GM19452 (cell line): ENCODE measurements around the gene ADGRG7.

Source experiments
- ATAC-seq: cut with Tn5 transposase; IDR thresholded peaks from one replicate; pipeline ENCODE4 v1.9.1; 2021; ENCODE audit not compliant: unreplicated experiment

ADGRG7 gene

DNA sequence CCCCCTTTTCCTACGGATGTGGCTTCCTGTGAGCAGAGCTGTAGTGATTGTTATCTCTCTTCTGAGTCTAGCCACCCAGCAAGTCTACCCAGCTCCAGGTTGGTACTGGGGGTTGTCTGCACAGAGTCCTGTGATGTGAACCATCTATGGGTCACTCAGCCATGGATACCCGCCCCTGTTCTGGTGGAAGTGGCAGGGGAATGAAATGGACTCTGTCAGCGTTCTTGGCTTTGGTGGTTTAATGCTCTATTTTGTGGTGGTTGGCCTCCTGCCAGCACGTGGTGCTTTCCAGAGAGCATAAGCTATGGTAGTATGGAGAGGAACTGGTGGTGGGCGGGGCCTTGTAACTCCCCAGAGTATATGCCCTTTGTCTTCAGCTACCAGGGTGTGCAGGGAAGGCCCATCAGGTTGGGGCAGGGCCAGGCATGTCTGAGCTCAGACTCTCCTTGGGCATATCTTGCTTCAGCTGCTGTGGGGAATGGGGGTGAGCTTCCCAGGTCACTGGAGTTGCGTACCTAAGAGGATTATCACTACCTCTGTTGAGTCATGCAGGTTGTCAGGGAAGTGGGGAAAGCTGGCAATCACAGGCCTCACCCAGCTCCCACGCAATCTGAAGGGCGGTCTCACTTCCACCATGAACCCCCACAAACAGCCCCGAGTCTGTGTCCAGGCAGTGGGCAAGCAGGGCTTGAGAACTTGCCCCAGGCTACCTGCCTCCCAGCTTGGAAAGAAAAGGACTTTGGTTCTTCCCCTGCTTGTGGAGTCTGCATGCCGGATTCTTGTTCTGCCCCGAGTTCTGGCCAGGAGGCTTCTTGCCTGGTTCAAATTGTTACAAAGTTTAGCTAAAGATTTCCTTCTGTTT, 9.0 kb upstream of the ADGRG7 start:
- ATAC-seq, result no peak

DNA sequence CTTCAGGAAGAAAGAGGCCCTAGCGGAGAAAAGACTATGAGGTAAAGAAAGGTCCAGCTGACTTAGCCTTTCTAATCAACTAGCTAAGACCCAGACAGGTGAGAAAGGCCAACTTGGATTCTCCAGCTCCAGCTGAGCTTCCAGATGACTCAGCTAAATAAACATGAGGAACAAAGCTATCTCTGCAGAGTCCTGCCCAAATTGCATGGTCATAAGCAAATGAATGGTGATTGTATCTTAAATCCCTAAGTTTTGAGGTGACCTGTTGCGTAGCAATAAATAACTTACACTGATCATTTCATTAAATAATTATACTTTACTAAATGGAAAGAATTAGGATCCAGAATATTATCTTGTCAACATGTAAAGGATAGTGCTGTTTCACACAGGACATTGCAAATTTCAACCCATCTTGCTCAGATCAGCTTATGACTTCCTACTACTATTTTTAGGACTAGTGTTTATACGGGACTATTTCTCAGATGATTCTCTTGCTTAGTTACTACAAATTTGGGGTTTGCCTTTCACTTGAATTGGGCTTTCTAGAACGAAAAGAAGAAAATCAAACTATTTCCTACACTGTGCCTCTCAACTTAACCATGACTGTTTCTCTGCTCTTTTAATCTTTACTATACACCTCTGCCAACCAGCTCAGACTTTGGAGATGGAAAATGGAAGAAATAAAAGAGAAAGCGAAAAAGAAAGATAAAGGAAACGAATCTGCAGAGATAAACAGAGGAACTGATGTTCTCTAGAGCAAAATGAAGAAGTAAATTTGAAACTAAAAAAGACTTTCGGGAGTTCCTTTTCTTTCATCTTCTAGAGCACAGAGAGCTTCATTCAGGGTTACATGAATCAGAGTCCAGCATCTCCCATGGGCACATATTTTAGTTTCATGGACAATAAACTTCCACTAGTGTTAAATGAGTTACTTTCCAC, 6.6 kb upstream of the ADGRG7 start:
- peak; percentile 42 for ATAC-seq

DNA sequence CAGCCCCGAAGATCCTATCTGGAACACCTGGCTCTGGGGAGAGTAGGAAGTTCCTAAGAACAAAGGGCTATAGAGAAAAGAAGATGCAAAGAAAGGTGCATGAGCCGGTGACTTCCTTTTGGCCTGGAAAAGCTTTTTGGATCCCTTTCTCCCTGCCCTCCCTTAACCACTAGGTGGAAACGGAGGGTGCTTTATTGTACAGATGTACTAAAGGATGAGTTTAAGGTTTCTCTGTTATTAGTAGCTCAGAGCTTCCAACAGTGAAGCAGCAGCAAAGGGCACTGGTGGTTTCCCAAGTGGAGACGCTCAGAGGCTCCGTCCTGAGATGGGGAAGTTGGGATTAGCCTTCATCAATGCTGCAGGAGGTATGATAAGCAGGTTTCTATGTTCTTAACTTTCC, 5.9 kb upstream of the ADGRG7 start:
- peak; percentile 29 for ATAC-seq

DNA sequence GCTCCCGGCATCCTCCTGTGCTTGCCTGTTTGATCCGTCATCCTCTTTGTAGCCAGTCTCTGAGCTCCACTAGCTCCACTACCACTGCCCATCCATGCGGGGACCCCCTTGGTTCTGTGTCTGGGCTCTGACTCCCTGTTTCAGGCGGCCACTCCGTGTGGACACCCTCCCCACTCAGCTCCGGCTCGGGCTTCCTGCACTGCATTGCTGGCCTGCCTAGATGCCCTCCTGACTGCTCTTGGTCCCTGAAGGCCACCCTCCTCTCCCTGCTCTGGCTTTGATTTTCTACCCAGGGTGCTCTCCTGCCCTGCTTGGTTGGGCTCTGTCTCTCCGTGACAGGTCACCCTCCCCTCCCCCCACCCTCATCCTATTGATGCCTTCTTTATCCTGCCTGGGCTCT, 4.0 kb upstream of the ADGRG7 start:
- ATAC-seq, result no peak

DNA sequence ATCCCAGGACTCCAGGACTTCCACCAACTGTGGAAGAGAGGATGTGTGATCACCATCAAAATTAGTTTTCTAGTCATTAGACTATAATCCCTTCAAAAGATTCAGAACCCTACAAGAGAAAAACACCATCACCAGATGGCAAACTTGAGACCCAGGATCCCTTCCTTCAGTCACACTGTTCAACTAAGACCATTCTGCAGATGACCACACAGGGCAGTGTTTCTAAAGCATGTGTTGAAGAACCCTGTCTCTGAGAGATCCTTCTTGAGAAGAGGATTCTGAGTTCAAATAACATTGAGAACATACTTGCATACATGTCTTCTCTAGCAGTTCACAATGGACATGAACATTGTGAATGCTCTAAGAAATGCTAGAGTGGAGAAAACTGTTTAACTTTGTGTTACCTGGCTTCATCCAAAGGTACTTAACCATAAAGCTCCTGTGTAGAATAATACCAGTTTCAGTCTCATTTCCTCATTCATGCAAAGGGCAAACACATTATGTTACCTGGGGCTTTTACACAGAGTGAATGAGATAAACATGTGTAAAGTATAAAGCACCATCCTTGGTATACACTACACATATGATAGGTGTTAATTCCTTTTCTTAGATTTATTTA, 2.4 kb upstream of the ADGRG7 start:
- ATAC-seq, result peak; percentile 75

DNA sequence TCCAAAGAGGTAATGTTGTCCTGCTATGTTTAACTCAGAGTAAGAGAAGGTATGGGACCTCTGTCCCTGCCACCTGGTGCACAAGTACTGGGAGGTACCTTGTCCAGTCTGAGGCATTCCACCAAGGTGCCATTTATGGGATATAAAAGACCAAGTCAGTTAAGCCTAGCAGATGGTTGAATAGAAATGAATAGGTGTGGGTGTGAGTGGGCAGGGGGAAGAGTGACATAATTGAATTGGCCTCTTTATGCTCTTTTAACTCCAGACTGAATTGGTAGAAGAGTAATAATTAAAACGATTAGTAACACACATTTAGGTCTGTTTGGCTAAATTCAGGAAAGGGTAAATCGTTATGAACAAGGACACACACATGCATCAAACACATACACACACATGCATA, 562 bp downstream of the ADGRG7 start:
- ATAC-seq, result no peak

DNA sequence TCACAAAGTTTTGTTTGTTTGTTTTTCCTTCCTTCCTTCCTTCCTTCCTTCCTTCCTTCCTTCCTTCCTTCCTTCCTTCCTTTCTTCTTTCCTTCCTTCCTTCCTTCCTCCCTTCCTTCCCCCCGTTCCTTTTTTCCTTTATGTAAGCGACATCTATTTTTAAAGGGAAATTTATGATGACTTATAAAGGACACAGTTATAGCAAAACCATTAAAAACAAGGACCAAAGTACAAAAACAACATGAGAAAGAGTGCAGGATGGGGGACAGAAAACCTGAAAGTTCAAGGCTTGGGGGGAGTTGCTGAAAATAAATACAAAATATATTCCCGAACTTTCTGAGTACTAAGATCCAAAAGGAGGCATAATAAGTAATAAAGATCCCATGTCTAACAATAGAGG, 1.8 kb downstream of the ADGRG7 start:
- no peak for ATAC-seq

DNA sequence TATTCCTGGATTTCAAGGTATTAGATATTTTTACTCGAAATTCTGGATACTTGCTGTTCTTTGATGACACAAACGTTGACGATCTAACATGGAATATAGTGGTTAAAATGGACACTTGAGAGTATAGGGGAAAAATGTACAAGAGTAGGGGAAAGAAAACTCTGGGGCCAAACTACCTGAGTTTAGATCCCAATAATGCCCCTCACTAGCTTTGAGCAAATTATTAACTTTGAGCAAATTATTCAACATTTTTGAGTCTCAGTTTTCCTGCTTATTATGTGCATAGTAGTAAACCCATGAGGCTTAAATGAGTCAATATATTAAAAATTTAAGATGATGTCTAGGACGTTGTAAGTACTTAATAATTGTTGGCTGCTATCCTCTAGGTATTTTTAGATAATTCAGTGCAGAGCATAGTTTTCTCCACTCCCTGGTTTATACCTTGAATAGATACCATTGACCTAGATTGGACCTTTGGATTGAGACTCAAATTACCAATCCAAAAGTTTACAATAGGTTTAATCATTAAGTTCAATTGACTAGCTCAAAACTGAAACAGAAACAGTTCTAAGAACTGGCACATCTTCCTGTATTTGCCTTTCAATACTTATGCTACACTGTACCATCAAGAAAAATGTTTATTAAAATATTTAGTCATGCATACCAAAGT, 4.5 kb downstream of the ADGRG7 start:
- no peak for ATAC-seq

DNA sequence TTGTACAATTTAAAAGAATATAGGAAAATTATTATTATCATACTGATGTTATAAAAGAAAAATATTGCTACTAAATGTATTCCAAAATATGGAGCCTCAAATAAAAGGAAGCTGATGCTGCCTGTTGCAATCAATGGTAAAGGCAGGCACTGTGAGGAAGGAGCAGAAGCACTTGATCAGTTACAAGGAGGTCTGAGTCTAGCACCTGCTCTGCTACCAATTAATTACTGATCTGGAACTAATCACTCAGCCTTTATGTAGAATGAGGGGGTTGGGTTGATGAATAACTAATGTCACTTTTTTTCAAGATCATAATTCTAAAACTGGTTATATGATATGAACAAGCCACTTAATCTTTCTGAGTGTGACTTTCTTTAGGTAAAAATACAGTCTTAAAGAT, 5.5 kb downstream of the ADGRG7 start:
- ATAC-seq, result peak; percentile 81

DNA sequence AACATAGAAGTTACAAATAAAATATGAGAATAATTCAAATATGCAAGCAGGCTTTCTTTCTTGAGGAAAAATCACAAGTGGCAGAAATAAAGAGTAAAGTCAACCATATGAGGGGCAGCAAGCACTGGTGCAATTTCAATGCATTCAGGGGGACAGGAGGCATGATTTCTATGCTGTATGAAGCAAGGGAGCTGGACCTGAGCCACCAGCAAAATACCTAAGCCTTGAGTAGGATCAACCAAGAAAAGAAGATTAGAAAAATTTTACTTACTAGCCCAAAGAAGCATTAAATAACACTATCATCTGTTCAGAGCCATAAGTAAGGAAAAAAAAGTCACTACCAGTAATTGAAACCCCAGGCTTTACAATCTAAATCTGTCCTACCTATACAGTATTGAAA, 6.3 kb downstream of the ADGRG7 start:
- ATAC-seq, result no peak

DNA sequence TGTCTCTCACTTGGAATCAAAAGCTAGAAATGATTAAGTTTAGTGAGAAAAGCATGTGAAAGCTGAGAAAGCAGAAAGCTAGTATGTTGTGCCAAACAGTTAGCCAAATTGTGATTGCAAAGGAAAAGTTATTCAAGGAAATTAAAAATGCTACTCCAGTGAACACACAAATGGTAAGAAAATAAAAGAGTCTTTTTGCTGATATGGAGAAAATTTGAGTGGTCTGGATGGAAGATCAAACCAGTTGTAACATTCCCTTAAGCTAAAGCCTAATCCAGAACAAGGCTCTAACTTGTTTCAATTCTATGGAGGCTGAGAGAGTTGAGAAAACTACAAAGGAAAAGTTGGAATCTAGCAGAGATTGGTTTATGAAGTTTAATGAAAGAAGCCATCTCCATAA, 11.8 kb downstream of the ADGRG7 start:
- no peak for ATAC-seq

DNA sequence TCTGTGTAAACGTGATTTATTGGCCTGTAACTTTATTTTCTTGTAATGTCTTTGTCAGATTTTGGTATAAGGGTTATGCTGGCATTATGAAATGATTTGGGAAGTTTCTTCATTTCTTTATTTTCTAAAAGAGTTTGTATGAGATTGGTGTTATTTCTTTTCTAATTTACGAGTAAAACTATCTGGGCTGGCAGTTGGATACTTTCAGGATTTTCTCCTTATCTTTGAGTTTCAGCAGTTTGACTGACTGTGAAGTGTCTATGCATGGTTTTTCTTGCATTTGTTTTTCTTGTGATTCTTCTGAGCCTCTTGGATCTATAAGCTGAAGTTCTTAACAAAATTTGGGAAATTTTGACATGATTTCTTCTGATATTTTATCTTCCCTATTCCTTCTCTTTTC, 18.1 kb downstream of the ADGRG7 start:
- ATAC-seq, result no peak

DNA sequence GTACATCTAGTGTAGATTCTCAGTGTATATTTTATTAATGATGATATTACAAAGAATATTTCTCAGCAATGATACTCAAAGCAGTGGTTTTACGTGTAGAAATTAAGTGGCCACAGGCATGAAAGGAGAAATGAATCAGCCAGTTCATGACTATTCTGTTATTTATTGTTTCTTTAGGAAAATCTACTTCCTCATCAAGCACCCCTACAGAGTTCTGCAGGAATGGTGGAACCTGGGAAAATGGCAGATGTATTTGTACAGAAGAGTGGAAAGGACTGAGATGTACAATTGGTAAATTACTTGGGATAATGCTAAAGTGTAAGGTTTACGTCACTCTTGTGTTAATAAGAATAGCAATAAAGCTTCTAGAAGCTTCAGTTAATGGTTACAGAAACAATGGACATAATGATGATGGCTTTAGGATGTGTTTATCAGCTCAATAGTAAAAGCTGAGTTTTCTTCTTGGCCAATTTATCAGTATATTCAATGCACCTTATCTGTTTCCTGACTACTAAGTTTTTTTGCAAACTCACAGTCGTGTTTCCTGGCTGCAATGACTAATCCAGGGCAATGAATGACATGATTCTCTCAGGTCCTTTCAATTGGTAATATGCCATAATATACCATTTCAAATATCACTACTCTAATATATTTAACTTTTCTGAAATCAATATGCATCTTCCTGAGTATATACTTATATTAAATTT, 20.2 kb downstream of the ADGRG7 start:
- ATAC-seq, result no peak

DNA sequence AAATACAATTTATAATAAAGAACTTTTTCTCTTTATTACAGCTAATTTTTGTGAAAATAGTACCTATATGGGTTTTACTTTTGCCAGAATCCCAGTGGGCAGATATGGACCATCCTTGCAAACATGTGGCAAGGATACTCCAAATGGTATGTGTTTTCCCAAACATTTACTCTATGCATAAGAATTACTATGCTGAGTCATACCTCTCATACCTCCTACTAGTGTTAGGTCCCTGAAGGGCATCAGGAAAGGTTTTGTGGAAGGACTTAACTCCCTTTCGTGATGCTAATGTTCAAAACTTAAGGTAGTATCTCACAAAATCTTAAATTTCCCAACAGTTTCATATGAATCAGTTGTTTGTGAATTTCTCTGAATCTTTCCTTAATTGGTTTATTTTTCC, 21.3 kb downstream of the ADGRG7 start:
- no peak for ATAC-seq

DNA sequence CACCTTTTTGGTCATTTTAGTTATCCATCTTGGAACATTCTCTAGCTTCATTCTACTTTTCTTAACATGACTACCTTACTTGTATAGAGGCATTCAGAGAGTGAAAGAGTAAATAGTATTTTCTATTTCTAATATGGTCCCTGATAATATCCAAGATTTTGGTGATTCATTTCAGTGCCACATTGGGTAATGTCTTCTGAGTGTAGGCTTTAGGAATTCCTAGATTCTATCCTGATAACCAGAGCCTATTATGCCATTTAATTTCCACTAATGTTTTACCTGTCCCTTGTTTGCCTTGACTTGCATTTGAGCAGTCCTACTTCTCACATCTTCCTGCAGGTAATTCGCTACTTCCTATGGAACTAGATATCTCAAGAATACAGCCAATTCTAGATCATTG, 21.8 kb downstream of the ADGRG7 start:
- no peak for ATAC-seq

DNA sequence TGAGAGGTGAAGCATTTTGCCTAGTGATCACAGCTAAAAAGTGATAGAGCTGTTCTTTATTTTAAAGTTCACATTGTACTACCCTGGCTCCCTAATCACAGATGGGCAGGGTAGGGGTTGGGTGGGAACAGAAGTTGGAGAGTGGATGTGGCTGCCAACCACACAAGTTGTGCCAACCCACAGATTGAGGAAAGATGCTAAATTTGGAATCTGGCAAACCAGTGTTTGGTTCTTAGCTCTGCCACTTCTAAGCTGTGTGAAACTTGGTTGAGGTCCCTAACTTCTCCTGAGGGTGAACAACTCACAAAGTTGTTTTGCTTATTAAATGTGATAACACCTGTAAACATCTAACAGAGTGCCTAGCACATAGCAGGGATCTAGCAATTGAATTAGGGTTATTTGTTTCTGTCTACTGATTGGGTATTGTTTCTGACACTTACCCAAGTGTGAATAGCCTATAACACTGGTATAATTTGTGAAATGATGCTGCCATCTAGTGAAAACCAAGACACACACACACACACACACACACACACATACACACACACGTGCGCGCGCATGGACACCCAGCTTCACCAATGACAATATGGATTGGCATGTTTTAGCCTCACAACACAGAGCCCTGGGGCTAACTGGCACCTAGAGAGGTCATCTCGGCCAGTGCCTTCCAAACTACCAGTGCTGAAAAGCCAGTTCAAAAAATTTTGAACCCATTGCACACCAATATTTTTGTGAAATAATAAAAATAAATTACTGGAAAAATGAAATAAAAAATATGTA, 25.3 kb downstream of the ADGRG7 start:
- ATAC-seq, result no peak

DNA sequence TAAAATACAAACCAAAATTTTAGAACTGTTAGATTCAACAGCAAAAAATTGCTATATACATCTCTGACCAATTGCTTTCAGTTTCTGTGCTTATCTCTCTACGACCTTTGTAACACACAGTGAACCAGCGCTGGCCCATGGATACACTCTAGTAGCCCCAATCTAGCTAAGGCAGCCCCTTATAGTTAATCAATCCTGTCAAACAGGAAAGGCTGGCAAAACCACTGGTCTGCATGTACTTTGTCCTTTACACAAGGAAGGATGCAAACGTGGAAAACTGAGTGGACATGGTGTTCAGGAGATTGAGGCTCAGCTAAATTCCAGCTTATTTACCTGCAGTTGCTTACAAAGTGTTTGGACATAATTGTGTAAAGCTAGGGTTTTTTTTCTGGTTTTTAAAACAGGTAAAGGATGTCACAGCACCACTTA, 25.9 kb downstream of the ADGRG7 start:
- ATAC-seq, result no peak

DNA sequence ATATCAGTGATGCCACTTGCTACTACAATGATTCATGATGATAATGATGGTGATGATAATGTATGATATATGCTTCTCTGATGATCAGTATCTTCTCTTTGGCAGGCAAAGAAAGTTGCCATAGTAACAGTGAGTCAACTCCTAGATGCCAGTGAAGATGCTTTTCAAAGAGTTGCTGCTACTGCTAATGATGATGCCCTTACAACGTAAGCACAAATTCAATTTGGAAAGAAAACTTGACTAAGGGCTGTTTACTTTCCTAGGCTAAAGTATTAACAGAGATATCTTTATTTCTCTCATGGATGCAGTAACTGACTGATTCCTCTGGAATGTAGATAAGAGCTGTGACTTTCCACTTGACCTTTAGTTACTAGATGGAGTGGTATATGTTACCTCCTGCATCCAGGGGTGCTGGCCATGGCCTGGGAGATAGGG, 27.8 kb downstream of the ADGRG7 start:
- no peak for ATAC-seq

DNA sequence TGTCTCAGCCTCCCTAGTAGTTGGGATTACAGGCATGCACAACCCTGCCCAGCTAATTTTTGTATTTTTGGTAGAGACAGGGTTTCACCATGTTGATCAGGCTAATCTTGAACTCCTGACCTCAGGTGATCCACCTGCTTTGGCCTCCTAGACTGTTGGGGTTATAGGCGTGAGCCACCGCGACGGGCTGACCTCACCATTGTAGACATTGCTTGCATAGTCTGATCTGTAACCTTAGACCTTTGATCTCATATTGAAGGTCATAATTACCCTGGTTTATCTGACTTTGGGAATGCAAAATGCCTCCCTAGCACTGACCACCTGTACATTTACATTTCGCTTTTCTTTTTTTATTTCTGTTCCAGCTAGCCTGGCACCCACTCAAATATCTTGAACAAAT, 31.2 kb downstream of the ADGRG7 start:
- ATAC-seq, result no peak
